ENCODE measurements around the gene LPCAT3. TPM values are rescaled to one million over a fixed set of nuclear protein-coding genes. Genes with fewer than 3 reads are reported as not detected.

LPCAT3 gene
- total RNA-seq, 1 donor from 2014 or later: 14.6 TPM

Small RNA genes within 50 kb of the gene (small RNA-seq; reads per million reads assigned to genes)
- gene AC006512.1: not detected
- gene MIR141: 19.2 reads per million, percentile 93 among the genes with 10 or more reads in this experiment
- gene MIR200C: 2.2 reads per million, percentile 86 among the genes with 10 or more reads in this experiment
- gene RNU7-1: not detected
- gene SCARNA12: 0.09 reads per million

Other genes starting within 250 kb of the LPCAT3 start
- not detected for gene LAG3, start 246.0 kb downstream of the LPCAT3 start, total RNA-seq
- gene CD4, start 228.9 kb downstream of the LPCAT3 start, total RNA-seq: 6.8 TPM
- 8.9 TPM for gene GPR162, start 196.7 kb downstream of the LPCAT3 start, total RNA-seq
- gene P3H3, start 190.1 kb downstream of the LPCAT3 start, total RNA-seq: 19.8 TPM
- 3.7 TPM for gene GNB3, start 177.6 kb downstream of the LPCAT3 start, total RNA-seq
- 3.1 TPM for gene CDCA3, start 167.2 kb downstream of the LPCAT3 start, total RNA-seq
- 61.6 TPM for gene USP5, start 166.3 kb downstream of the LPCAT3 start, total RNA-seq
- 1,878 TPM for gene TPI1, start 150.9 kb downstream of the LPCAT3 start, total RNA-seq
- 3.1 TPM for gene SPSB2, start 145.2 kb downstream of the LPCAT3 start, total RNA-seq
- gene LRRC23, start 113.7 kb downstream of the LPCAT3 start, total RNA-seq: 12.5 TPM
- gene ENO2, start 103.9 kb downstream of the LPCAT3 start, total RNA-seq: 2.6 TPM
- 7.3 TPM for gene ATN1, start 90.5 kb downstream of the LPCAT3 start, total RNA-seq
- gene RNU7-1, start 74.7 kb downstream of the LPCAT3 start, total RNA-seq: not detected
- 205 TPM for gene C12orf57, start 74.5 kb downstream of the LPCAT3 start, total RNA-seq
- 7.8 TPM for gene PTPN6, start 67.1 kb downstream of the LPCAT3 start, total RNA-seq
- gene PHB2, start 47.8 kb downstream of the LPCAT3 start, total RNA-seq: 273 TPM
- gene EMG1, start 47.6 kb downstream of the LPCAT3 start, total RNA-seq: 28.2 TPM
- 89.8 TPM for gene C1S, start 42.2 kb upstream of the LPCAT3 start, total RNA-seq
- 76.7 TPM for gene C1R, start 74.0 kb upstream of the LPCAT3 start, total RNA-seq
- gene C1RL, start 90.7 kb upstream of the LPCAT3 start, total RNA-seq: 10.4 TPM
- gene RBP5, start 110.4 kb upstream of the LPCAT3 start, total RNA-seq: not detected
- 15.1 TPM for gene CLSTN3, start 111.9 kb upstream of the LPCAT3 start, total RNA-seq
- gene PEX5, start 171.2 kb upstream of the LPCAT3 start, total RNA-seq: 39.7 TPM

Data from skeletal muscle tissue (tissue), 2 donors.